Heart right ventricle (tissue), 16 donors: ENCODE measurements around the gene DLG5. TPM values are rescaled to one million over a fixed set of nuclear protein-coding genes. Genes with fewer than 3 reads are reported as not detected.

Source experiments
- ATAC-seq, 8 donors: fragments of 200-7000 bp; cut with Tn5 transposase; one replicate each; pipeline ENCODE4 v1.9.1; 2020; ENCODE audit warnings: mild to moderate bottlenecking in 8 of 8, moderate library complexity in 8 of 8, moderate number of reproducible peaks in 1 of 8
- DNase-seq, 2 donors: peaks; one replicate each; pipeline ENCODE4 v3.0.0-alpha.2; 2020
- H3K27ac ChIP-seq, 10 donors: fragments of 200-600 bp; sonication (generic) in 2 of 10; one replicate each; pipeline versions ENCODE4 v1.5.0 to v1.8.0; 2020 to 2022; ENCODE audit warnings: mild to moderate bottlenecking in 3 of 10
- H3K27me3 ChIP-seq, 7 donors: fragments of 200-600 bp; one replicate each; pipeline ENCODE4 v1.8.0; 2021 to 2022; ENCODE audit warnings: mild to moderate bottlenecking in 2 of 7
- H3K36me3 ChIP-seq, 9 donors: fragments of 200-600 bp; sonication (generic) in 1 of 9; one replicate each; pipeline versions ENCODE4 v1.5.0 to v1.8.0; 2020 to 2022; ENCODE audit warnings: mild to moderate bottlenecking in 2 of 9
- H3K4me1 ChIP-seq, 9 donors: fragments of 200-600 bp; sonication (generic) in 1 of 9; one replicate each; pipeline versions ENCODE4 v1.5.0 to v1.8.0; 2020 to 2022; ENCODE audit warnings: mild to moderate bottlenecking in 4 of 9
- H3K4me3 ChIP-seq, 10 donors: fragments of 200-600 bp; sonication (generic) in 2 of 10; one replicate each; pipeline versions ENCODE4 v1.5.0 to v1.8.0; 2020 to 2022; ENCODE audit warnings: mild to moderate bottlenecking in 7 of 10, moderate library complexity in 2 of 10
- H3K9me3 ChIP-seq, 11 donors: fragments of 200-600 bp in 10 of 11; sonication (generic) in 2 of 11; one replicate each; pipeline versions ENCODE4 v1.5.0 to v1.8.0; 2013 to 2022; ENCODE audit warnings: mild to moderate bottlenecking in 2 of 11, control low read depth in 1 of 11, moderate library complexity in 1 of 11
- WGBS, 2 donors: extraction: QIAGEN DNeasy Blood & Tissue Kit; methylation state at CpG; one replicate each; pipeline ENCODE4 v1.1.7; 2013; ENCODE audit warnings: inconsistent platforms in 1 of 2; 5-methylcytosine and 5-hydroxymethylcytosine counted together
- intact Hi-C, 10 donors: fragments of 100-400 bp; cut with DNase I; formaldehyde crosslinking; loops; one replicate each; pipeline versions ENCODE4 v1.11.1 to v1.14.2; 2022
- polyA plus RNA-seq, 2 donors: library from polyadenylated mRNA; stranded (reverse); fragments of 200-250 nt; gene quantifications; one replicate each; pipeline ENCODE4 v1.2.3, GENCODE V29; 2013
- total RNA-seq, 10 donors: library from RNA; stranded (reverse); fragmentation: NEBNext Ultra II Directional in 3 of 10; extraction: Animal tissue kit (Norgen Biotek cat#: 25700) in 3 of 10; gene quantifications; one replicate each; pipeline versions ENCODE4 v1.2.1 to v1.2.4, GENCODE V29; 2021 to 2023
- TF ChIP-seq, protein P1 (sequence below), 9 donors: fragments of 200-600 bp; sonication (generic) in 2 of 9; IDR thresholded peaks; one replicate each; pipeline versions ENCODE4 v1.5.0 to v1.8.0; 2021 to 2022; ENCODE audit warnings: antibody characterized with exemption in 9 of 9, mild to moderate bottlenecking in 5 of 9, moderate library complexity in 1 of 9
- donor health status: Arrhythmogenic right ventricular cardiomyopathy.
- donor health status: ischemic (EF 13 %, LVEDD 7.1; RV severe dilation, severe dysfunction).
- donor health status: healthy with polysubstance abuse.
- donor health status: DM: no; HTN: yes; CAD: no.
- donor health status: DM: no; HTN: no; CAD: no.
- donor health status: ischemic (EF 25% LVEDD 6.9; RV normal size, moderate dysfunction).
- donor health status: ischemic (EF 25% LVEDD 5.7; RV mildly dilated, moderate dysfunction).
- donor health status: healthy.
- donor health status: DM: yes; HTN: yes; CAD: no.
- donor health status: Ischemic cardiomyopathy.
- donor health status: ischemic (EF 35%, LVEDD 5.7; RV mildly dilated, moderate dysfunction).
- donor health status: nonischemic (EF 11% LVEDD 7.7; RV severe dilation, severe dysfunction).
- donor health status: DM: yes; HTN: yes; CAD: no.
- donor health status: PGD.
- donor health status: ischemic (EF 29% LVEDD 5.4; RV normal size, mild dysfunction).
- donor health status: nonischemic (EF 23%, LVEDD 6.1; RV moderate dilation, normal function).

DLG5 gene
- total and polyA plus RNA-seq, 12 donors: 5.0 to 14.1 (median 10.8) TPM

DNA sequence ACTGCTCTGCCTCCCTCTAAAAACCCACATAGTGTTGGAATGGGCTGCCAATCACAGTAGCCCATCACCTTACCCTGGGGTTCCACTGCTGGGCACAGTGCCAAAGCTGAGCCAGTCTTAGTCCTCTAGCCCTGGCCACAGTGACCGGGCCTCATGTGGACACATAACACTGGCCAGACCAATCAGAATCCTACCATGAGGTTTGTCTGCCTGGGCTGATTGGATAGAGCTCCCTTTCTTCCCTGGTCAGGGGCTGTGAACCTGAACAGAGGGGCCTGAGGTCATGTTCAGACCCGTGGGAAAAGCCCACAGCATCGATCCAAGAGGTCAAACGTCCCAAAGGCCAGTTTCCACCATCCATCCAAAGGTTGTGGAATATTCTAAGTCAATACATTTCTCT lies 6.1 kb downstream of the DLG5 start:
- H3K27me3 ChIP-seq: peaks cover 0 to 9% (median 0%) of the 10 kb centered on the region in 7 donors
- H3K9me3 ChIP-seq: no peaks in the 10 kb centered on the region
- ATAC-seq (no peak), DNase-seq (no peak)
- peaks cover 0 to 3% (median 0%) of the 10 kb centered on the region in 9 donors for H3K36me3 ChIP-seq
- H3K4me1 ChIP-seq: peaks cover 9 to 40% (median 16%) of the 10 kb centered on the region in 9 donors
- WGBS, 2 donors: 68 to 75% methylated on average over 4 of the region's 4 CpGs
- TF ChIP-seq, protein P1, sequence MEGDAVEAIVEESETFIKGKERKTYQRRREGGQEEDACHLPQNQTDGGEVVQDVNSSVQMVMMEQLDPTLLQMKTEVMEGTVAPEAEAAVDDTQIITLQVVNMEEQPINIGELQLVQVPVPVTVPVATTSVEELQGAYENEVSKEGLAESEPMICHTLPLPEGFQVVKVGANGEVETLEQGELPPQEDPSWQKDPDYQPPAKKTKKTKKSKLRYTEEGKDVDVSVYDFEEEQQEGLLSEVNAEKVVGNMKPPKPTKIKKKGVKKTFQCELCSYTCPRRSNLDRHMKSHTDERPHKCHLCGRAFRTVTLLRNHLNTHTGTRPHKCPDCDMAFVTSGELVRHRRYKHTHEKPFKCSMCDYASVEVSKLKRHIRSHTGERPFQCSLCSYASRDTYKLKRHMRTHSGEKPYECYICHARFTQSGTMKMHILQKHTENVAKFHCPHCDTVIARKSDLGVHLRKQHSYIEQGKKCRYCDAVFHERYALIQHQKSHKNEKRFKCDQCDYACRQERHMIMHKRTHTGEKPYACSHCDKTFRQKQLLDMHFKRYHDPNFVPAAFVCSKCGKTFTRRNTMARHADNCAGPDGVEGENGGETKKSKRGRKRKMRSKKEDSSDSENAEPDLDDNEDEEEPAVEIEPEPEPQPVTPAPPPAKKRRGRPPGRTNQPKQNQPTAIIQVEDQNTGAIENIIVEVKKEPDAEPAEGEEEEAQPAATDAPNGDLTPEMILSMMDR (IDR thresholded peaks at IDR 0.05): no peak
- H3K4me3 ChIP-seq: no peak overlapping the region
- intact Hi-C loops: no loop called here
- no peak overlapping the region for H3K27ac ChIP-seq

DNA sequence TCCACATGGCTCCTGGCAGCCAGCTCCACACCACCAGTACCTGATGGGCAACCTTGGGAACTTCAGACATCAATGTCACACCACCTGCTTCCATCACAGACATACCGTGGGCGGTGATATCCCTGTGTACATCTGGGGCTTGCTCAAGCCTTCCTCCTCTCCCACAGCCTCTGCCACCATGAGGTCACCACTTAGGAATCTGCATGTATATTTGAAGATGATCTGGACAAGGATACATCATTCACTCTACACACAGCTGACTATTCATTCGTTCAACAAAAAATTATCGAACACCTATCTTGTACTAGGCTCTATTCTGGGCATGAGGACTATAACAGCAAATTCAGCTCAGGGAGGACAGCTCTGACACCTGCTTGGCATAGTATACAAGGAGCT lies 6.8 kb downstream of the DLG5 start:
- H3K4me3 ChIP-seq: no peak overlapping the region
- peaks cover 1 to 32% (median 10%) of the 10 kb centered on the region in 9 donors for H3K4me1 ChIP-seq
- peaks cover 0 to 2% (median 0%) of the 10 kb centered on the region in 7 donors for H3K27me3 ChIP-seq
- peaks cover 0 to 3% (median 0%) of the 10 kb centered on the region in 9 donors for H3K36me3 ChIP-seq
- intact Hi-C loops: no loop called here
- ATAC-seq: no peak
- TF ChIP-seq, protein P1 (IDR thresholded peaks at IDR 0.05): no peak
- H3K9me3 ChIP-seq: no peaks in the 10 kb centered on the region
- WGBS, 2 donors: 62% methylated on average over 4 of the region's 4 CpGs
- H3K27ac ChIP-seq: no peak overlapping the region
- no peak for DNase-seq

DNA sequence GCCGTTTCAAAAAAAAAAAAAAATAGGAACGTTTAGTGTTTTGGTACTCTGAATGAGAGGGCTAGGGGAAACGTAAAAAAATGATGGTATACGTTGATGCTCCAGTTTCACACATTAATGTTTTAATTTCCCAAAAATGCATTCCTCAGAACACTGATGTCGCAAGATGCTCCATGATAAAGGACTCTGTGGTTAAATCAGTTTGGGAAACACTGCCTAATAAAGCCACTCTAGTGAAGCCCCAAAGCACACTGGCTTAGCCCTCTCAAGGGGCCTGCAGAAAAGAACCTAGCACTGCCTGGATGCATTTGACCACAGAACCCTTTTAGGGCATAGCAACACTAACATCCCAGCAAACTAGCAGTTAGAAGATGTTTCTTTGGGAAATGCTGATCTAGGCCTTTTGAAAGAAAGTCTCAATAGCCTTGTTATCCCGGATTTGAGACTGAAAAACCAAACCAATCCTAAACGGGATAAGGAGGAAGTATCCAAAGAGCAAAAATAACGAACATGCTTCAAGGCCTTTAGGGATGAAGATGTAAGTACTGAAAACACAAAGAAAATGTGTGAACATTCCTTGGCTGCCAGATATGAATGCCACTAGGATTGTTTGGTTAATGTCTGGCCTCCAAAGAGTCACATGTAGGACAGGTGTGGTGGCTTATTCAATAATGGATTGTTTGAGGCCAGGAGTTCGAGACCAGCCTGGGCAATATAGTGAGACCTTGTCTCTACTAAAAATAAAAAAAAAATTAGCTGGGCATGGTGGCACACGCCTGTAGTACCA lies 11.0 kb downstream of the DLG5 start:
- WGBS, 2 donors: 85 to 86% methylated on average over 10 of the region's 10 CpGs
- no peak for DNase-seq
- Histone ChIP-seq H3K27me3 (no peaks in the 10 kb centered on the region), H3K27ac (no peak overlapping the region), H3K4me3 (no peak overlapping the region), H3K36me3 (peaks cover 0 to 3% (median 0%) of the 10 kb centered on the region in 9 donors), H3K4me1 (peaks cover 0 to 27% (median 6%) of the 10 kb centered on the region in 9 donors), H3K9me3 (no peaks in the 10 kb centered on the region)
- no peak for ATAC-seq
- intact Hi-C loops: no loop called here
- TF ChIP-seq, protein P1 (IDR thresholded peaks at IDR 0.05): no peak

DNA sequence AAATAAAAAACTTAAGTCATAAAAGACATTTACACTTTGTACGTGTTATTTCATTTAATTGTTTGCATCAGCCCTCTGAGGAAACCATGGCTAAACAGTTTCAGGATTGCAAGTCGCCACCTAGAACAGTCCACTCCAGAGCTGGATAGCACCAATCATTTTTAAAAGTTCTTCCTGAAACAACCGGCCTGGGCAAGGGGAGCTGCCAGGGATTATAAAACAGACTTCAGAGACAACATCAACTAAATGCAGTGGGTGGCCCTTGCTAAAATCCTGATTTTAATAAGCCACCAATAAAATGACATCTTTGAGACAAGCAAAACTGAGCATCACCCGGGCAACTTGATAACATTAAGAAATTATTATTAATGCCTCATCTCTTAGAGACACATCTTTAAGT lies 13.5 kb downstream of the DLG5 start:
- DNase-seq (no peak), ATAC-seq (no peak)
- Histone ChIP-seq H3K27me3 (no peaks in the 10 kb centered on the region), H3K4me1 (peaks cover 0 to 30% (median 8%) of the 10 kb centered on the region in 9 donors), H3K4me3 (no peak overlapping the region), H3K27ac (no peak overlapping the region), H3K36me3 (peaks cover 0 to 2% (median 0%) of the 10 kb centered on the region in 9 donors), H3K9me3 (no peaks in the 10 kb centered on the region)
- intact Hi-C loops: no loop called here
- 70 to 75% methylated on average over 4 of the region's 4 CpGs for WGBS, 2 donors
- TF ChIP-seq, protein P1 (IDR thresholded peaks at IDR 0.05): no peak
